Adrenal gland (tissue), 5 donors: ENCODE data around the gene TAF3.

ENCODE experiments used
- CTCF ChIP-seq, 6 experiments: fragments of 450-650 bp in 4 of 6; fragments of 200-600 bp in 2 of 6; sonication (generic) in 1 of 6; IDR thresholded peaks; 1 replicate in 5 of 6; 2 replicates in 1 of 6; pipeline versions ENCODE4 v1.5.1 to v1.8.0; 2016 to 2021; ENCODE audit warnings: antibody characterized with exemption in 6 of 6, mild to moderate bottlenecking in 2 of 6, moderate library complexity in 1 of 6
- POLR2A ChIP-seq, 2 donors: fragments of 450-650 bp; IDR thresholded peaks; one replicate each; pipeline ENCODE4 v1.6.1; 2017; ENCODE audit warnings: antibody characterized with exemption in 2 of 2, mild to moderate bottlenecking in 2 of 2, moderate library complexity in 1 of 2
- donor health status: DM: no; HTN: no; CAD: no.

- TF ChIP-seq CTCF (IDR thresholded peaks at IDR 0.05), result no peak
- TF ChIP-seq POLR2A (IDR thresholded peaks at IDR 0.05), result no peak
These were observed 241.1 kb downstream of the TAF3 start for GRCh38 chr10:8059191-8059936.
